GM18907 (cell line): ENCODE results near the gene KCNMA1.

Experiments used
- ATAC-seq: cut with Tn5 transposase; IDR thresholded peaks from one replicate; pipeline ENCODE4 v1.9.1; 2021; ENCODE audit warnings: mild to moderate bottlenecking, moderate library complexity; ENCODE audit not compliant: unreplicated experiment

Gene KCNMA1

GRCh38 chr10:77428691-77429395 is 208.8 kb downstream of the KCNMA1 start:
- no peak for ATAC-seq

DNA sequence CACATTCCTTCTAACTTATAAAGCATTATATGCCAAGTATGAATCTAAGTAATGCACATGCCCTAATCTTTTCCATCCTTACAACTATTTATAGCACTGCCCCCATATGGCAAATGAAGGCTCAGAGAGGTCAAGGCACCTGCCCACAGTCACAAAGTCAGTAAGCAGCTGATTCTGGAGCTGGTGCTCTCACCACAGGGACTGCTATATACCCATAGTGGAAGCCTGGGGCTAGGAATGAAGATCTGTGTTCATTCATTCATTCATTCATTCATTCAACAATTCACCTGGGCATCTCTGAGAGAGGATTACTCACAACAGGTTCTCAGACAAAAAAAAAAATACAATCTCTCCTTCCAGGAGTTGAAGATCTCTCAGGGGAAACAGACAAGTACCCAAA is 213.4 kb downstream of the KCNMA1 start:
- no peak for ATAC-seq

GRCh38 chr10:77422491-77423338 is 214.9 kb downstream of the KCNMA1 start:
- ATAC-seq = no peak

DNA sequence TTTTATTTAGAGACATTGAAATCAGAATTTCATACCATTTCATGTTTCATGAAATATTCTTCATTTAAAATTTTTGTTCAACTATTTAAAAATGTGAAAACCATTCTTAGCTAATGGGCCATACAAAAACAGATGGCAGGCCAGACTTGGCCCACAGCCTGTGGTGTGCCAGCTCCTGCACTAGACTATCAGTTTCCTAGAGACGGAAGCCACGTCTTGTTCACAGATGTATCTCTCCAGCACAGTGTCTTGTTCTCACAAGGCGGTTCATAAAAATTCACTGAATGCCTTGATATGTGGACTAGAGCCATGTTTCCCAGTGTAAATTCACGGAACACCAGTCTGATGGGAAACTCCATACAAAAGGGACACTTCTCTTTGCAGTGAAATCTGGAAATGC is 216.0 kb downstream of the KCNMA1 start:
- ATAC-seq = no peak

DNA sequence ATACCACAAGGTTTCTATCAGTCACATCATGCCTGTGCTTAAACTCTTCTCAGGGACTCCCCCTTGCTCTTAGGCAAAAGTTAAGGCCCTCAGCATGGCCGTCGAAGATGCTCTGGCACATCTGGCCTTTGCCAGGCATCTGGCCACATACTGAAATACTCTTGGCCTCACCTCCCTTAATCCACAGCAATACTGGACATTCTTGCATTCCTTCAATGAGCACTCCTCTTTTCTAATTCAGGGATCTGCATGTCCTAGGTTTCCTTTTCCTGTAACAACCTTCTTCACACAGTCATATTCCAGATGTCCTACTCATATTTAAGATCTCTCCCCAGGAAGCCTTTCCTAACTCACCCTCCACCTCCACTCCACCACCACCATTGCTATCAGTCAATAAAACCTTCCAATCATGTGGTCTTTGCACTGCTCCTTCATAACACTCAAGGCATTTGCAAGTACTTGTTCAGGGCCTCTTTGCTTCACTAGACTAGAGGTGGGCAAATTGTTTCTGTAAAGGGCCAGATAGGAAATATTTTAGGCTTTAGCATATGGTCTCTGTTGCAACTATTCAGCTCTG is 216.6 kb downstream of the KCNMA1 start:
- no peak for ATAC-seq

GRCh38 chr10:77419979-77420378 is 217.6 kb downstream of the KCNMA1 start:
- no peak for ATAC-seq

DNA sequence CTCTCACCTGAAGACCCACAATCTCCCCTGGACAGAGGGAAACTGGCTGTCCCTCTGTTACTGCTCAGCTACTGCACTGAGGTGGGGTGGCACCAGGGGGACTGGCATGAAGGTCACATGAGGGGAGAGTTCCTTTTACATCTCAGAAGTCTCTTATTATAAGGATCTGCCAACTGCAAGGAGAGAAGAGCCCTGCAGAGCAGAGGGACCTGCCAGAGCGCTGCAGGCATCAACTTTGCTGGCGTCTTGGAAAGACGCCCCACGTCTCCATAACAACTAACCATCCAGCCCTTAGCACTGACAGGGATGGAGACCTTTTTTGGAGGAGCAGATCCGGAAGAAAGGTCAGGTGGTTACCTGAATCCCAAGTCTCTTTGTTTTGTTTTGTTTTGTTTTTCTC is 218.6 kb downstream of the KCNMA1 start:
- ATAC-seq = no peak

- no peak for ATAC-seq
These were observed 219.6 kb downstream of the KCNMA1 start for GRCh38 chr10:77417806-77418640.

DNA sequence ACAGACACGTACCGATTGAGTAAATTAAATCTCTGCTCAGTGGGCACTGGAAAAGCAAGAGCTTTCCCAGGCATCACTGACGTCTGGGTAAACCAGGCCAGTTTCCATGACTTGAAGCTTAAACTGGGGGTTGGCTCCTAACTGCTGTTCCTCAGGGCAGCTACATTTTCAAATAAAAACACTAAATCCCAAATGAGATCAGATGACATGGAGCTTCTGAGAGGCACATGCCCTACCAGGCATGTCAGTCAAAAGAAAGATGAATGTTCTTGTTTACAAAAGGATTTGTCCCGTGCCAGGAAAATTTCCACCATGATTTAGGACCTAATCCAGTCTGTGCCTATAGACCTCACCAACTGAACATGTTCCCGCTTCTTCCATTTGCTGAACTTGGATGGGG is 220.2 kb downstream of the KCNMA1 start:
- ATAC-seq = no peak

DNA sequence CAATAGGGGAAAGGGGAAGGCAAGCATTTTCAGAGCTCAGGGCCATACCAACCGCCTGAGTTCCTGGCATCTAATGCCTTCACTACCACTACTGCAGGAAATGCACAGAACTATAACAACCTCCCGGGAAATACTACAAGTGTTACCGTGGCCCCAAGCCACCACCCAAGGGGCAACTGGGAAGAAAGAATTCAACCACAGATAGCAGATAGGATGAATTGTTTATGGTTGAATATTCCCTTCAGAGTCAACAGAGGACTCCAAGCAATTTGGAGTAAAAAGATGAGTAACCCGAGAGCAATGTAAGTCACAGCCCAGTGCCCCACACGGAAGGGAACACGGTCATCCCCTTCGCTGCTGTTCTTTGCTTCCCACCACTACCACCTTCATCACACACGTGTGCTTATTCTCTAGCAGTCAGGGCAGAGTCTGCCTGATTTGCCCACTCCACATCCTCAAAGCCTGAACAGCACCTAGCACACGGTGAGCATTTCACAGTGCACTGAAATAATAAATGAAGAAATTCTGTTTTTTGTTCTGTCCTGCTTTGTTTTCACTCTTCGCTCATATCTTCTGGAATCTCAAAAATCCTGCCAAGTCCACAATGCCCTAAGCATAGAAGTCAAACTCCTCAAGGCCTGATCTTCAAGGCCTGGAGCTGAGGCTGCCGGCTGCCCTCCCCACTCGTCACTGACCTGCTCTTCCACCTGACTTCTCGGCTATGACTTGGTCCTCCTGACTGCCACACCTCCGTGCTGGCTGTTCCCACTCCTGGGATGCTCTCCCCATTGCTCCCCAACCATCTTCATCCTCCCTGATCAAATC is 221.1 kb downstream of the KCNMA1 start:
- ATAC-seq = no peak

GRCh38 chr10:77415313-77415960 is 222.2 kb downstream of the KCNMA1 start:
- ATAC-seq = no peak

GRCh38 chr10:77413231-77413630 is 224.4 kb downstream of the KCNMA1 start:
- no peak for ATAC-seq

DNA sequence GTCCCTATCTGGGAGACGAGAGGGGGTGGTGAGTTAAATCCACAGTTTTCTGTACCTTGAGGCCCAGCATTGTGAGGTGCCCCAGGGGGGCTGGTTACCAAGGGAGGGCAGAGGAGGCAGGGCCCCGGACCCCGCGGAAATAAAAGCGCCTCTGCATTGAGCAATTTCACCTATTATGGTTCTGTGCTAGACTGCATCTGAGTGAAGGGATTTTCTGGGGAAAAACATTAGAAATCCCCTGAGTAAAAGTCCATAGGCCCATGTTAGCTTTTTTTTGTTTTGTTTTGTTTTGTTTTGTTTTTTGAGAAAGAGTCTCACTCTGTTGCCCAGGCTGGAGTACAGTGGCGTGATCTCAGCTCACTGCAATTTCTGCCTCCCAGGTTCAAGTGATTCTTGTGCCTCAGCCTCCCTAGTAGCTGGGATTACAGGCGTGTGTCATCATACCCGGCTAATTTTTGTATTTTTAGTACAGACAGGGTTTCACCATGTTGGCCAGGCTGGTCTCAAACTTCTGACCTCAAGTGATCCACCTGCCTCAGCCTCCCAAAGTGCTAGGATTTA is 225.0 kb downstream of the KCNMA1 start:
- peak; percentile 41 for ATAC-seq

DNA sequence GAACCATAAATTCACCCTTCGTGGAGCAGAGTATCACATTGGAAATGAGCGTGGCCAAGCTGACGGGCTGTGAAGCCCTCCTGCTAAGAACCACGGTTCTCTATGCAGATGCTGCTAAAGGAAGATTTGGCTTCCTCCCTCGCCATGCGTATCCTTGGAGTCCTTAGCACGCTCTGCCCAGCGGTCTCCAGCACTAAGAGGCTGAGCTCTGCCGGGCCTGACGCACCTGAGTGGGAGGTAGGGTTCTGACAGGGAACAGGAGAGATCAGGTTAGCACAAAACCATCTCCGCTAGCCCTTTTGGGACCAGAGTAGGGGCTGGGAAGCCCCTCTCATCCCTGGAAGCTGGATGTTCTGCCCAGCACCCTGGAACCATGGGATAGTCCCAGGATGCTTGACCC is 225.8 kb downstream of the KCNMA1 start:
- no peak for ATAC-seq

- ATAC-seq = no peak
These were observed 227.1 kb downstream of the KCNMA1 start for GRCh38 chr10:77410523-77410922.

GRCh38 chr10:77409697-77410471 is 227.7 kb downstream of the KCNMA1 start:
- no peak for ATAC-seq

GRCh38 chr10:77408259-77408658 is 229.3 kb downstream of the KCNMA1 start:
- no peak for ATAC-seq

DNA sequence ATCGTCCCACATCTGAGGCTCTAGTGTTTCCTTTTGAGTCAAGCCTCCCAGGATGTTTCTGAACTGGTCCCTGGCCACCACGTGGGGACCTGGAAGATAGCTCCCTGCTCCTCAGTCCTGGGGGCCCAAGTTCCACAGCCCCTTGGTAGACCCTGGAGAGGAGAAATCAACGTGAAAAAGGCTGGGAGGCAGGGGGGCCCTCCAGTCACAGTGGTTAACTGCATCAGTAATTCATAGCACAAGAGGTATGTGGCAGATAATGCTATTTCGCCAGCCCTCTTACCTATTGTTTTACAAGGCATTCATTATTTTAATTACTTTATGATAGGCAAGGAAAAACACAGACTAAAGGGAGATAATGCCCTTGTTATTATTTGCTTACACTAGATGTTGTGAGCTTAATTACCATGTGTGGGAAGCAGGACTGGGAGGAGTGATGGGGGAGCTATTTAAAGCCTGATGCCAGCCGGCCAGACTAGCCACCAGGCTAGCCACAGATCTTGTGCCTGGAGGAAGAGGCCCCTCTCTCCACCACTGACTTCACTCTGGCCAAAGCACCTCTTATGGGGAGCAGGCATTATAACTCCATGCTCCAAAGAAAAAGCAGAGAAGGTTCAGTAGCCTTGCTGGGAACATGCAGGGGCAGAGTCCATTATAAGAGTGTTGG is 230.7 kb downstream of the KCNMA1 start:
- ATAC-seq = no peak
